Natural killer cell (primary cell): Measurements from ENCODE around the gene MARCOL. TPM values are rescaled to one million over a fixed set of nuclear protein-coding genes. Genes with fewer than 3 reads are reported as not detected.

Source experiments
- ATAC-seq, 3 donors: fragments of 150-1000 bp in 2 of 3; fragments of 200-7000 bp in 1 of 3; cut with Tn5 transposase; 1 replicate in 1 of 3; 2 replicates in 2 of 3; pipeline ENCODE4 v1.10.0; 2021; ENCODE audit warnings: mild to moderate bottlenecking in 2 of 3, moderate library complexity in 2 of 3
- DNase-seq, 2 donors: peaks; one replicate each; pipeline versions ENCODE4 v3.0.0 to v3.0.0-alpha.2; 2013 to 2021; ENCODE audit warnings: mixed read lengths in 1 of 2
- H3K27ac ChIP-seq: one replicate; pipeline ENCODE4 v1.5.1; 2013; ENCODE audit warnings: mild to moderate bottlenecking, low read length
- H3K27me3 ChIP-seq: one replicate; pipeline ENCODE4 v1.6.1; 2013; ENCODE audit warnings: low read length; ENCODE audit not compliant: control insufficient read depth, insufficient read depth
- H3K36me3 ChIP-seq: one replicate; pipeline ENCODE4 v1.6.1; 2013; ENCODE audit warnings: low read length; ENCODE audit not compliant: control insufficient read depth, insufficient read depth
- H3K4me1 ChIP-seq: one replicate; pipeline ENCODE4 v1.6.1; 2013; ENCODE audit warnings: low read length; ENCODE audit not compliant: control insufficient read depth, insufficient read depth
- H3K4me3 ChIP-seq: one replicate; pipeline ENCODE4 v1.5.1; 2013; ENCODE audit warnings: low read length
- H3K9me3 ChIP-seq: one replicate; pipeline ENCODE4 v1.6.1; 2013; ENCODE audit warnings: low read length; ENCODE audit not compliant: control insufficient read depth, insufficient read depth
- H3K27ac Mint-ChIP-seq, 2 donors: one replicate each; pipeline ENCODE4 v1.8.0; 2022; ENCODE audit warnings: mild to moderate bottlenecking in 2 of 2, mixed read lengths in 2 of 2, moderate library complexity in 1 of 2
- H3K27me3 Mint-ChIP-seq, 2 donors: one replicate each; pipeline ENCODE4 v1.8.0; 2022; ENCODE audit warnings: low read depth in 2 of 2, mixed read lengths in 2 of 2
- H3K36me3 Mint-ChIP-seq: one replicate; pipeline ENCODE4 v1.8.0; 2022; ENCODE audit warnings: mixed read lengths
- H3K4me1 Mint-ChIP-seq, 2 donors: one replicate each; pipeline ENCODE4 v1.8.0; 2022; ENCODE audit warnings: mixed read lengths in 2 of 2
- H3K4me3 Mint-ChIP-seq: one replicate; pipeline ENCODE4 v1.8.0; 2022; ENCODE audit warnings: mild to moderate bottlenecking, moderate library complexity, mixed read lengths
- H3K9me3 Mint-ChIP-seq, 2 donors: one replicate each; pipeline ENCODE4 v1.8.0; 2022; ENCODE audit warnings: mixed read lengths in 2 of 2
- CTCF ChIP-seq: fragments of 200-600 bp; IDR thresholded peaks from one replicate; pipeline ENCODE4 v1.8.0; 2022; ENCODE audit warnings: antibody characterized with exemption
- WGBS: methylation state at CpG from one replicate; pipeline ENCODE4 v1.1.7; 2013; ENCODE audit warnings: missing lambda C conversion rate; ENCODE audit not compliant: insufficient coverage; 5-methylcytosine and 5-hydroxymethylcytosine counted together
- intact Hi-C: fragments of 100-400 bp; cut with micrococcal nuclease; formaldehyde crosslinking; loops from one replicate; pipeline ENCODE4 v1.14.2; 2022
- total RNA-seq, 4 donors: library from RNA; stranded (reverse); fragments of 120-200 nt in 1 of 4; gene quantifications; one replicate each; pipeline versions ENCODE4 v1.2.3 to v1.2.4, GENCODE V29; 2013 to 2022

MARCOL gene
- not detected for total RNA-seq
- total RNA-seq (2013), result not detected

GRCh38 chr5:148238418-148238794, at the start of gene MARCOL:
TSS of gene MARCOL (plus strand) at chr5:148238525. CDS start at chr5:148238598, 73 bp downstream.
- Histone ChIP-seq H3K27ac (no peak within 1 kb of the TSS), H3K27me3 (no peaks in the 10 kb centered on the region), H3K36me3 (no peaks in the 10 kb centered on the region), H3K9me3 (no peaks in the 10 kb centered on the region), H3K4me1 (no peaks in the 10 kb centered on the region), H3K4me3 (no peak within 1 kb of the TSS)
- H3K36me3 Mint-ChIP-seq, result no peaks in the 10 kb centered on the region
- H3K4me3 Mint-ChIP-seq, result no peak within 1 kb of the TSS
- WGBS, result 100% methylated on average over 1 of the region's 2 CpGs
- no peak for TF ChIP-seq CTCF
- no peaks in the 10 kb centered on the region for H3K4me1 Mint-ChIP-seq
- H3K27me3 Mint-ChIP-seq, result no peaks in the 10 kb centered on the region
- no peaks in the 10 kb centered on the region for H3K9me3 Mint-ChIP-seq
- ATAC-seq, result no peak
- DNase-seq, result no peak
- no peak within 1 kb of the TSS for H3K27ac Mint-ChIP-seq
- intact Hi-C loops, result no loop called here

- Mint-ChIP-seq H3K9me3 (no peaks in the 10 kb centered on the region), H3K27me3 (peaks cover 0 to 4% of the 10 kb centered on the region in 2 donors), H3K4me3 (no peak overlapping the region), H3K4me1 (no peaks in the 10 kb centered on the region), H3K27ac (no peak overlapping the region), H3K36me3 (no peaks in the 10 kb centered on the region)
- no peak for TF ChIP-seq CTCF
- no peaks in the 10 kb centered on the region for H3K27me3 ChIP-seq
- H3K9me3 ChIP-seq, result no peaks in the 10 kb centered on the region
- DNase-seq (no peak), ATAC-seq (no peak)
- no peak overlapping the region for H3K27ac ChIP-seq
- H3K4me3 ChIP-seq, result no peak overlapping the region
- no peaks in the 10 kb centered on the region for H3K4me1 ChIP-seq
- 15% methylated on average over 1 of the region's 1 CpG for WGBS
- intact Hi-C loops, result no loop called here
- no peaks in the 10 kb centered on the region for H3K36me3 ChIP-seq
Observed at GRCh38 chr5:148191010-148191409, 47.3 kb upstream of the MARCOL start.

- DNase-seq (no peak), ATAC-seq (no peak)
- H3K27me3 ChIP-seq, result no peaks in the 10 kb centered on the region
- TF ChIP-seq CTCF, result no peak
- no peaks in the 10 kb centered on the region for H3K36me3 Mint-ChIP-seq
- H3K27ac Mint-ChIP-seq, result no peak overlapping the region
- intact Hi-C loops, result no loop called here
- WGBS, result 81% methylated on average over 1 of the region's 1 CpG
- no peaks in the 10 kb centered on the region for H3K9me3 ChIP-seq
- H3K9me3 Mint-ChIP-seq, result no peaks in the 10 kb centered on the region
- no peaks in the 10 kb centered on the region for H3K36me3 ChIP-seq
- no peaks in the 10 kb centered on the region for H3K4me1 ChIP-seq
- H3K27me3 Mint-ChIP-seq, result no peaks in the 10 kb centered on the region
- no peaks in the 10 kb centered on the region for H3K4me1 Mint-ChIP-seq
- H3K4me3 Mint-ChIP-seq, result no peak overlapping the region
- H3K4me3 ChIP-seq, result no peak overlapping the region
- H3K27ac ChIP-seq, result no peak overlapping the region
Observed at GRCh38 chr5:148193202-148193601, 45.1 kb upstream of the MARCOL start.

GRCh38 chr5:148201151-148201550, 37.2 kb upstream of the MARCOL start:
- H3K9me3 ChIP-seq, result no peaks in the 10 kb centered on the region
- H3K4me1 ChIP-seq, result no peaks in the 10 kb centered on the region
- no peaks in the 10 kb centered on the region for H3K36me3 ChIP-seq
- no peaks in the 10 kb centered on the region for H3K27me3 ChIP-seq
- no peak overlapping the region for H3K27ac ChIP-seq
- peaks cover 0 to 7% of the 10 kb centered on the region in 2 donors for H3K27me3 Mint-ChIP-seq
- H3K4me3 Mint-ChIP-seq, result no peak overlapping the region
- H3K9me3 Mint-ChIP-seq, result no peaks in the 10 kb centered on the region
- intact Hi-C loops, result no loop called here
- ATAC-seq (no peak), DNase-seq (no peak)
- no peak overlapping the region for H3K4me3 ChIP-seq
- H3K27ac Mint-ChIP-seq, result no peak overlapping the region
- no CpG with 5 or more reads among the region's 2 CpGs for WGBS
- no peak for TF ChIP-seq CTCF
- H3K36me3 Mint-ChIP-seq, result no peaks in the 10 kb centered on the region
- no peaks in the 10 kb centered on the region for H3K4me1 Mint-ChIP-seq
